ENCODE measurements around the gene PIK3R4. TPM values are rescaled to one million over a fixed set of nuclear protein-coding genes. Genes with fewer than 3 reads are reported as not detected.

Gene PIK3R4
- 10 to 100 TPM; 26.1 to 27.9 TPM for total RNA-seq
- long read RNA-seq, donor 1, full-length matches to known transcripts = 2 of 3 reads
- long read RNA-seq, donor 1, partial matches to known transcripts = 0 of 3 reads
- long read RNA-seq, donor 1, other reads (novel, unspliced or antisense) = 1 of 3 reads
- long read RNA-seq, donor 2, partial matches to known transcripts = 2 of 2 reads
- long read RNA-seq, donor 2, other reads (novel, unspliced or antisense) = 0 of 2 reads

DNA sequence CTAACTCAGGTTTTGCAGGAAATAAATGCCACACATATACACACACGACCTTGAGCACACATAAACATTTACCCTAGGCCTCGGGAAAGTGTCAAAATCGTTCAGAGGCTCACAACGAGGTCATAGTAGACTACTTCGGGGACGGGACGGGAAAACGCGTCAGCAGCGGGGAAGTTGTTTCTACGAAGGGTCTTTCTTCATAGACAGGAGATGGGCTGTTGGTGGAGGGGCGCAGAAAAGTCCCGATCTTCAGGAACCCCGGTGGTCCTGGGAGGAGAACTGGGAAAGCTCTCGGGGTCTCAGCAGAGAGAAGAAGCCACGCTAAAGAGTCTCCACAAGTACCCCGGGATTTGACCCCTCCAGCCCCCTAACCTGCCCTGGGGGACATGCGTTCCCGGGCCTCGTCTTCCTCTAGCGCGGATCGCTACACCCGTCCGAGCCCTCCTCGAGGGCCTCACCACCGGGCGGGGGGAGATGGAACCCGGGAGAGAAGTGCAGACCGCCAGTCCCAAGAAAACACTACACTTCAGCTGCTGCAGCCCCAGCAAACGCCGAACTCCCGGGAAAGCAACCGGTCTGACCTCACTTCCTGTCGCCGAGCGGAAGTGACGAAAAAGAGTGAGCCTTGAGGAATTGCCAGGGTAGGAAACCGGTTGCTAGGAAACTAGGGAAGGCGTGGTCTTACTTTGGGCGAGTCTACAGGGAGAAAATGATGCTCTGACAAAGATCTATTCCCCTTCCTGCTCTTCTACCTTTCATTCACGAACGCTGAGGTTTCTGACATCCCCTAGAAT is at the start of gene PIK3R4:
Gene PIK3R4 (minus strand): TSS at position 584 of the 794 bp plus-strand sequence. CDS start 1,611 bp downstream, outside the sequence.
- intact Hi-C loops (cut with DNase I) = no loop called here

DNA sequence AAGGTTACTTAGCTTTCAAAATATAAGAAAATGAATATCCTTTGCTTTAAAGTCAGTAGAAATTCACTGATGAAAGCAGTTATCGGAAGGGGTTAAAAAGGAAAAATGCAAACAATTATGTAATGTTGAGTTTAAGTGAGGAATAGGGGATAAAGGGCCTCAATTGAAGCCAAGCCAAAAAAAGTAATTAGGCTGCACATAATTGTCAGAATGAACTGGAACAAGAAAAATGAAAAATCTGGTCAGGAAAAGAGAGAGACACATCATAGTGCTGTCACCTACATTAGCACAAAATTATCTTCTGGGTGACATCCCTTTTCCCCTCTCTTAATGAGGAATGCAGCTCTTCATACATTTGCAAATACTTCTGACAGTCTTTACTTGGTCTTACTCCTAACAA is 48.8 kb upstream of the PIK3R4 start:
- intact Hi-C loops (cut with DNase I) = no loop called here
- DNase-seq (ENCODE audit: low spot score) = no peak

More for the DNA sequence above, at the start of gene PIK3R4:
- peak; percentile 96 for DNase-seq (ENCODE audit: low spot score)

DNA sequence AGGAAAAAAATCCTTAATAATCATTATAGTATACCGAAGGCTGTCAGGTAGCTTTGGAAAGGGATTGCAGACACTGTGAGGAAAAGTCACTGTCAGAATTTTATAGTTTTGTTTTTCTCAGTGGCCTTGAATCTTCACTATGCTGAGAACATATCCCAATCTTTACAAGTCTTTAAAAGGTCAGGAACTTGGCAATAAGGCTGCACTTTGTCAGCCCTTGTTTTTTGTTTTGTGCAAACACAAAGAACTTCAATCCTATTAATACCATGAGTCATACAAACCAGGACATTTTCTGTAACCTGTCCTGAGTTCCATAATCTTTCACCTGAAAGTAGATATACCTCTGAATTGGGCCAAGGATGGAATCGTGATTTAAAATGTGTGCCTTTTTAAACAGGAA is 45.6 kb upstream of the PIK3R4 start:
- intact Hi-C loops (cut with DNase I) = no loop called here
- no peak for DNase-seq (ENCODE audit: low spot score)

DNA sequence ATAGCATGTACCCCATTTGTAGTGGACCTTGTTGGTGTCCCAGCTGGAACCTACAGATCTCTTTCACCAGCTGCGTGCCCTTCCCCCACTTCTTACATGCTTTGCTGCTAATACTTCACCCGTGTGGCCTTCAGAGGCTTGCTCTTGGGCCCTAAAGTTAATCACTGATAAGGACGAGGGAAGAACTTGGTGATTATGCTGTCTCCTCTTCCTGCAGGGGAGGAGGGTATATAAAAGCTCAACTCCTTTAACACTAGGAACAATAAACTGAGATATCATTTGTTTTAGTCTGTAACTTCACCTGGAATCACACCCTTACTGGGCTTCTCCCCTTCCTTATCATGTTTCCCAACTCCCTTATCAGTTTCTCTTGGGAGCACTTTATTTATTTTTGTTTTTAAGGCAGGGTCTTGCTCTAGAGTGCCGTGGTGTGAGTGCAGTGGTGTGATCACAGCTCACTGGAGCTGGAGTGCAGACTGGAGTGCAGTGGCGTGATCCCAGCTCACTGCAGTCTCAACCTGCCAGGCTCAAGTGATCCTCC is 43.2 kb upstream of the PIK3R4 start:
- intact Hi-C loops (cut with DNase I) = no loop called here
- no peak for DNase-seq (ENCODE audit: low spot score)

DNA sequence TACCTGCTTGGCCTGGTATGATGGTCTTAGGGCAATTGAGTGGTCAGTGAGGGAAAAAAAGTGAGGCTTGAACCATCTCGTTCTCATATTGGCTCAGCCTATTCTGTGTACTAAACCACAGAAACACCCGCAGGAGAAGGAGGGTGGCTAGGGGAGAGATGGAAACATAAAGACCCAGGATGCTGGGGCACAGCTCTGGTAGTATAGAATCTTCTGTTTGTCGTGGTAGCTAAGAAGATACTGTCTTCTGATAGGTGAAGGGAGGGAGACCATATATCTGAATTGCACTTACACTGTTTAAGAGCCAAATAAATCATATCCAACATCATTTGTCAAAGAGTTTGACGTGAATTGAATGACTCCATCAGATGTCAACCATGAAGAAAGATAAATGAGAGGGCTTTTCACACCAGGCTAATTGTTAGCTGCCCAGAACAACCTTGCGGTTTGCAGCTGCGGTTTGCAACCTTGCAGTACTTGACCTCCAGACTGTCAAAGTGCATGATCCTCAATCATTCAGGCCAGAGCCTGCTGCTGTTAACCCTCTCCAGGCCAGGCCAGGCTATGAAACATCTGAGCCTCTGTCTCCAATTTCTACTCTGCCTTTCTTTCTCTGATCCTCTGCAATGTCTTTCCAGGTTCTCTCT is 40.9 kb upstream of the PIK3R4 start:
- intact Hi-C loops (cut with DNase I) = loop anchor here in 1 of 2 donors (2.0 kb wide), 1 partner anchor 69 kb away; no protein-coding TSS in a partner anchor
- no peak for DNase-seq (ENCODE audit: low spot score)

DNA sequence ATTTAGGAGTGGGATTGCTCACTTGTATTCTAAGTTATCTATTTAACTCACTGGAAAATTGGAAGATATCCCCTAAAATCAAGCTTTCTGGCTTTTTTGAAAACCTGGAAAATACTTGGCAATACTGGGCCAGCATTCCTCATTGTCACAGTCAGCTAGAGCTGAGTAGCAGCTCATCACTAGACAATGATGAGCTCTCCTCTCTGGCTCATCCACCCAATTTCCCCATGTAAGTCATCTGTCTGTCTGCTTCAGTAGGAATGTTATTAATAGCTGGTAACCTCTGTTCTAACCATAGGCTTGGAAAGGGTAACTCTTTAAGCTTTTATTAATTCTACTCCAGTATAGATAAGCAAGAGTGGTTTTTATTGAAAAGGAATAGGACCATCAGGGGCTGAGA is 39.7 kb upstream of the PIK3R4 start:
- no peak for DNase-seq (ENCODE audit: low spot score)
- intact Hi-C loops (cut with DNase I) = loop anchor here in 1 of 2 donors (2.0 kb wide), 1 partner anchor 70 kb away; no protein-coding TSS in a partner anchor

DNA sequence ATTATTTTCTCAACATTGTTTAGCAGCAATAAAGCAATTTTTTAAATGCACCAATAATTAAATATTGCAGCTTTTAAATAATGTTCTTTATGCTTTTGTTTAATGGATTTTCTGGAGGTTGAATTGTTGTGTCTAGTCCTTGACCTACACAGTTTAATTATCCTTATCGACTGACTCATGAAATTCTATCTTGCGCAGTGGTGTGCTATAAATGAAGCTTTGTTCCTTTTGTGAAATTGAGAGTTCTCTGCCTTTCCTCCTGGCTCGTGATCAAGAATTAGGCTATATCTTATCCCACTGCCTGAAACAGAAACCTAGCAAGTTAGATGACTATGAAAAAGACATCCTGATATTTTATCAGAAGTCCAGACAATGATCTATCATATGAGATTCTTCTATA is 37.0 kb upstream of the PIK3R4 start:
- intact Hi-C loops (cut with DNase I) = no loop called here
- DNase-seq (ENCODE audit: low spot score) = no peak

DNA sequence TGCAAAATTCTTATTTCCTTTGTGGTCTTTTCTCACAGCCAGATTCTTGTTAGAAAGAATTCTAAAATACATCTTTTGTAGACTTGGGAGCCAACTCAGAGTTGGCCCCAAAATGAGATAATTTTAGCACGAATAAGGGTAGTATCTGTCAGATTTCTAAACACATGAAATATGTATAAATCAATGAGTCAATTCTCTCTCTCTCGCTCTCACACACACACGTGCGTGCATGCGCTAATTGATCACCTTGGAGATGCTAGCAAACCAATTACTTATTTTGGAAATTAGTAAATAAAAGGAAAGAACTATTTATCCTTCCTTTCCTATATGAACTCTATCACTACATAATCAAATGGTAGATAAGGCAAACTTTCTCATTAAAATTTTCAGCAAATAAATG is 32.9 kb upstream of the PIK3R4 start:
- no peak for DNase-seq (ENCODE audit: low spot score)
- intact Hi-C loops (cut with DNase I) = no loop called here

DNA sequence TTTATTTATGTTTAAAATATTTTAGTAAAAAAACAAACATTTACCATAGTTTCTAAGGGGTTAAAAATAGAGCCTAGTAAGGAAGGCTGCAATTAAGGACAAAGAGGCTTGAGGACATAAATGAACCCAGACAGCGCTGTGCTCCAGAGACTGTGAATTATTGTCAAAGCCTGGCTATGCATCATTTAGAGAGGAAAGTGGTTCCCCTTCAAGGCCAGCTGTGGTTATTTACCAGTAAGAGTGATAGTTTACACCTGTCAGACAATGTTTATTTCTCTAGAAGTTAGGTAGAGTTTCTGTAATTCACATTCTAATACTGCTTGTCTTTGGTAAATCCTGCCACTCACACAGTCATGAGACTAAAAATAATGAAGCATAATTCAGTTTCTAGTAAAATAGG is 32.4 kb upstream of the PIK3R4 start:
- intact Hi-C loops (cut with DNase I) = no loop called here
- DNase-seq (ENCODE audit: low spot score) = no peak

DNA sequence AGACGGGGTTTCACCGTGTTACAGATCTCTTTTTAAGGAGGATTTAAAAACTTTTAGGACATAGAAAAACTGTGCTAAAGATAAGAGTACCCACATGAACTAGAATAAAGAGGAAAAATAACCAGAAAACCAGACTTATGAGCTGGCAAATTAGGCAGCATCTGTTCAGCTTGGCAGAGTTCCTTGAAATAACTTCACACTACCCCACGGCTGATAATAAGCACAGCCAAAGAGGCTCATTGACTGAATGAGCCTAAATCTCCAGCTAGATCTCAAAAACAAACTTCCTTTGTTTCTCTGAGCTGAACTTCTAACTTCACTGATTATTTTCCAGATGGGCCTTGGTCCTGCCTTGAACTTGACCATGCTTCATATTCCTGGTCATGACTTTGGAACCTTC is 26.7 kb upstream of the PIK3R4 start:
- intact Hi-C loops (cut with DNase I) = no loop called here
- no peak for DNase-seq (ENCODE audit: low spot score)

DNA sequence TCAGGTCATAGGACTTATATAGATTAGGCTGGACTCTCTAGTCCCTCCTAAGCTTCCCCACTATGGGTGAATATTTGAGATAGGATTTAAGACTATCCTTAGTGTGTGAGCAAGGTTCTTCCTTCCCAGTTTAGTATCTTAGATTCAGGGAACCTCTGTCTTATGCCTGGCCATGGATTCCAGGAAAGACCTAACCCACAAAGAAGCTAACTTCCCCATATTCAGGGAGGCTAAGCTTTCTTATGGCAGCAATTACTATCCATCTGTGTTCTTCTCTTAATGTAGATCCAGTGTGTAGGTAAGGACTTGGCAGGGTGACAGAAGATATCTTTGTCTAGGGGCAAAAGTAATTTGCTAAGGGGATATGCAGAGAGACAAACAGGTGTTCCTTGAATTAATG is 25.5 kb upstream of the PIK3R4 start:
- intact Hi-C loops (cut with DNase I) = no loop called here
- no peak for DNase-seq (ENCODE audit: low spot score)

DNA sequence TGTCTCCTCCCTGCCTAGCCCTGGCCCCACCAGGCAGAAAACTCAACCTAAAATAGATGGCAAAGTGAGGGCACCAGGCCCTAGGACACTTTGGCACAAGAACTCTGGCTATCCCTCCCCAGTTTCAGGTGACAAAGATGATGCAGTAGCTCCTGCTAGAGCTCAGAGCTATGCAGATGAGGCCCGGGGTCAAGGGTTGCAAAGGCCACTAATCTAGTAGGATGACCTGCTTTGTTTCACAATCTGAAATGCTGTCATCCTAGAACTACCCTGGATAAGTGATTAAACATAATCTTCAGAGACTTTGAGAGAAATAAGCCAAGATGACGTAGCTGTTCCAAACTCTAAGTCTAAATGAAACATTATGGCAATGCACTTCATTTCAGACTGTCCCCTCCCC is 24.0 kb upstream of the PIK3R4 start:
- DNase-seq (ENCODE audit: low spot score) = no peak
- intact Hi-C loops (cut with DNase I) = no loop called here

DNA sequence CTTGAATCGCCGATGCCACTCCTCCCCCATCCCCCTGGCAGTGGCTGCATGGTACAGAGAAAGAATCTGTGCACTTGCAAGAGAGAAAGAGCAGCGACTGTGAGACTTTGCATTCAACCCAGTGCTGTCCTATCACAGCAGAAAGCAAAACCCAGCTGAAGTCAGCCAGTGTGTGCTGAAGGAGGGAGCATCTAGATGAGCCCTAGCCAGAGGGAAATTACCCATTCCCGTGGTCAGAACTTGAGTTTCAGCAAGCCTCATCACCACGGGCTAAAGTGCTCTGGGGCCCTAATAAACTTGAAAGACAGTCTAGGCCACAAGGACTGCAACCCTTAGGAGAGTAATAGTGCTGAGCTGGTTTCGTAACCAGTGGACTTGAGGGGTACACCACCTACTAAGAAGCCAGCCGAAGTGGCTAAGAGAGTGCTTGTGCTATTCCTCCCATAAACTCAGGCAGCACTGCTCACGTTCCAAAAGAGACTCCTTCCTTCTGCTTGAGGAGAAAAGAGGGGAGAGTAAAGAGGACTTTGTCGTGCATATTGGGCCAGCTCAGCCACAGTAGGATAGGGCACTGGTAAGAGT is 15.2 kb upstream of the PIK3R4 start:
- no peak for DNase-seq (ENCODE audit: low spot score)
- intact Hi-C loops (cut with DNase I) = no loop called here

DNA sequence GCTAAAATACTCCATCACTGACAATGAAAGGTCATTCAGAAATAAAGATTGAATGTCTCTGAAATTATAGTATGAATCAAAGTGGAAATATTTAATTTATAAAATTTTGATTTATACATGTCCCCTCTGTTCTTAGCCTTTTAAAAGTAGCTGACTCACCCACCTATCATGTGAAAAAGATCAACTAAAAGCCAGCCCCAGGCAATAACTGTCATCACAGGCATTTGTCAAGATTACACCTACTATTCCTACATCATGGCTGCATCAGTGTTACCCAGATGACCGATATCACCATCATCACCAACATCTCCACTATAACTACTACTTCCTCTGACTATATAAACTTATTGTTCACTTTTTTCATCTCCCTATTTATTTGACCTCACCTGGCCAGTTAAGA is 14.3 kb upstream of the PIK3R4 start:
- intact Hi-C loops (cut with DNase I) = no loop called here
- DNase-seq (ENCODE audit: low spot score) = no peak

DNA sequence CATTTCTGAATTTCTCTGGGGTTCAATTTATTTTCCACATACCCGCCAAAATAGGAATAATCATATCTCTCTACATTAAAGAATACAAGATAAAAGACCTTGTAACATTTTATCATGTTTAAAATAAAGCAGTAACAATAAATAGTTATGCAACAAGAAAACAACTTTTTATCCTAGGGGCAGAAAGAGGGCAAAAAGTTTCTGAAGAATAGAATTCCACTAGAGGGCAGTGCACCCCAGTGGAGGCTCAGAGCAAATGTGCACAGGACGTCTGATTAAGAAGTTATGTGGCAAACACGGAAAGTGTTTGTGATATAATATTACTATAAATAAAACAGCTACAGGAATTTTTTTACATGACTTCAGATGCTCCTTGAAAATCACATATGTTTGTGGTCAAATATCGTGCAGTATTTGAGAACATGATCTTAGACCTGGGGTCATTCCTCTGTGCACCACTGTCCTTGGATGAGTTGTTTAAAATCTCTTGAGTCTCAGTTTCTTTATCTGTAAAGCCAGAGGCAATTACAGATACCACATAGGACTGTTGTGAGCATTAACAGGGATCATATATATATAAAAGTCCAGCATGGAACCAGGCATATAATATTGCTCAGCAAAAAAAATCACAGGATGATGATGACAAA is 13.2 kb upstream of the PIK3R4 start:
- intact Hi-C loops (cut with DNase I) = loop anchor here (10.0 kb wide), 2 partner anchors 135 to 1685 kb away; partner anchors contain the start of gene ATP2C1 (in 2 of the 2)

DNA sequence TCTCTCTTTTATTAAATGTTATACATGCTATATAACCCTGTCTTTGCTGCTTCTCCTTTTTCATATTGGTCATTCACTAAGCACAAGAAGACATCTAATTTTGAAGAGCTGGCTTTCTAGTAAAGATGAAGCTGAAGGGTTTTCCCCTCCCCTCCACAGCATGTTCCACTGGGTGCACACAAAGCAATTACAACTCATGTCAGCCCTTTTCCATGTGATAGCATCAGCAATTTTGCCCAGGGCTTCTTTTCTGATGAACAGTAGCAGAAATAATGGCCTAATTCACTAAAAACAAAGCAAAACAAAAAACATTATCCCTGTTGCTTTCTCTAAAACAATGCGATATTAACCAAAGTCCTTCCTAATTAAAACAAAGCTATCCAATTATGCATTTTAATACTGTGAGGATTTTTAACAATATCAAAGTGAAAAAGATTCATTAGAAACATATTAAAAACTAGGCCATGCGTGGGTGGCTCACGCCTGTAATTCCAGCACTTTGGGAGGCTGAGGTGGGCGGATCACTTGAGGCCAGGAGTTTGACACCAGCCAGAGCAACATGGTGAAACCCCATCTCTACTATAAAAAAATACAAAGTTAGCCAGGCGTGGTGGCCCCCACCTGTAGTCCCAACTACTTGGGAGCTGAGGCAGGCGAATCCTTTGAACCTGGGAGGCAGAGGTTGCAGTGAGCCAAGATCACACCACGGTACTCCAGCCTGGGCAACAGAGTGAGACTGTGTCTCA is 12.2 kb upstream of the PIK3R4 start:
- intact Hi-C loops (cut with DNase I) = loop anchor here (10.0 kb wide), 2 partner anchors 136 to 1686 kb away; partner anchors contain the start of gene ATP2C1 (in 2 of the 2)
- DNase-seq (ENCODE audit: low spot score) = no peak

More for the DNA sequence above, 13.2 kb upstream of the PIK3R4 start:
- DNase-seq (ENCODE audit: low spot score) = no peak

DNA sequence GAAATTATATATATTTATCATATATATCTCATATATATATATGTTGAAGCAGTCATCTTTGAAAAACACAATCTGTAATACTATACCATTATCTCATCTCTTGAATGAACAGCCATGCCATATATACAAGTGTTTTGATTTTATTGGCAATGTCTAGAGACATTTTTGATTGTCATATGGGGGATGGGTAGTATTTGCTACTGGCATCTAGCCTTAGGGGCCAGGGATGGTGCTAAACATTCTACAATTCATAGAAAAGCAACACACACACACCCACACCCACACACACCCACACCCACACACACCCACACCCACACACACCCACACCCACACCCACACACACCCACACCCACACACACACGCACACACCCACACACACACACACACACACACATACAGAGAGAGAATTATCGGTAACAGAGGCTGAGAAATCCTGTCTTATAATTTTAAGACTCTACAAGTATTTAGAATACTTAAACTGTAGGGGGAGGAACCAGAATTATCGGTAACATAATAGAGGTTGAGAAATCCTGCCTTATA is 11.1 kb upstream of the PIK3R4 start:
- DNase-seq (ENCODE audit: low spot score) = no peak
- intact Hi-C loops (cut with DNase I) = loop anchor here (10.0 kb wide), 2 partner anchors 137 to 1687 kb away; partner anchors contain the start of gene ATP2C1 (in 2 of the 2)

DNA sequence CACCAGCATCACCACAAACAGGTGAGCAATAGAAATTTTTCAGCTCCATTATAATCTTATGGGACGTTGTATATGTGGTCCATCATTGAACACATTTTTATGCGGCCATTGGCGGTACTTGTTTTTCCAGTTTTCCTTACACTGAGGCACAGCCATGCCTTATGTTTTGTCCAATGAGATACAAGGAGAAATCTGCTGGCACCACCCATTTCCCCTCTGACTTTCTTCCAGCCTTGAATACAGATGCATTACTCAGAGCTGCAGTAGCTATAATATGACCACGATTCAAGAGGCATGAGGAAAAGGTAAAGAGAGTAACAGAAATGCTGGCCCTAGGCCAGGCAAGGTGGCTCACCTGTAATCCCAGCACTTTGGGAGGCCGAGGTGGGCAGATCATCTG is 9.0 kb upstream of the PIK3R4 start:
- intact Hi-C loops (cut with DNase I) = loop anchor here (10.0 kb wide), 2 partner anchors 139 to 1689 kb away; partner anchors contain the start of gene ATP2C1 (in 2 of the 2)
- DNase-seq (ENCODE audit: low spot score) = no peak
